ENCODE measurements around the gene HSPB1. TPM values are rescaled to one million over a fixed set of nuclear protein-coding genes. Genes with fewer than 3 reads are reported as not detected.

HSPB1 gene
- total RNA-seq, 4 donors from 2014 or later, result 880 to 2,548 (median 1,000) TPM

GRCh38 chr7:76281006-76281705 lies 21.3 kb upstream of the HSPB1 start:
- 16 to 62% methylated on average over 2 to 7 of the region's 63 CpGs for WGBS, 2 donors (ENCODE audit: low coverage in 1 of 2)
- TF ChIP-seq POLR2A (IDR thresholded peaks at IDR 0.05) (no peak), EP300 (IDR thresholded peaks at IDR 0.05) (no peak), CTCF (IDR thresholded peaks at IDR 0.05) (no peak), POLR2AphosphoS5 (IDR thresholded peaks at IDR 0.05) (no peak)
- peak overlapping the region in 1 of 2 donors; percentile 60 for H3K4me3 ChIP-seq
- no peak overlapping the region for H3K27ac ChIP-seq
- ATAC-seq, result peak; percentile 37
- no peaks in the 10 kb centered on the region for H3K9me3 ChIP-seq
- no peaks in the 10 kb centered on the region for H3K36me3 ChIP-seq
- peaks cover 0 to 27% (median 0%) of the 10 kb centered on the region in 3 donors for H3K4me1 ChIP-seq
- H3K27me3 ChIP-seq, result peaks cover 64% of the 10 kb centered on the region

GRCh38 chr7:76281706-76282343 lies 20.6 kb upstream of the HSPB1 start:
- peaks cover 0 to 27% (median 0%) of the 10 kb centered on the region in 3 donors for H3K4me1 ChIP-seq
- TF ChIP-seq POLR2AphosphoS5 (IDR thresholded peaks at IDR 0.05) (no peak), POLR2A (IDR thresholded peaks at IDR 0.05) (no peak), CTCF (IDR thresholded peaks at IDR 0.05) (no peak), EP300 (IDR thresholded peaks at IDR 0.05) (no peak)
- 0 to 5% methylated on average over 1 to 7 of the region's 36 CpGs for WGBS, 2 donors (ENCODE audit: low coverage in 1 of 2)
- H3K27ac ChIP-seq, result peak overlapping the region in 1 of 4 donors; percentile 48
- H3K36me3 ChIP-seq, result no peaks in the 10 kb centered on the region
- ATAC-seq, result peak; percentile 30
- peak overlapping the region; percentile 25 to 60 for H3K4me3 ChIP-seq
- no peaks in the 10 kb centered on the region for H3K9me3 ChIP-seq
- peaks cover 57% of the 10 kb centered on the region for H3K27me3 ChIP-seq

GRCh38 chr7:76282344-76283253 lies 19.9 kb upstream of the HSPB1 start:
- peaks cover 52% of the 10 kb centered on the region for H3K27me3 ChIP-seq
- peak overlapping the region in 2 of 4 donors; percentile 14 to 48 for H3K27ac ChIP-seq
- no peaks in the 10 kb centered on the region for H3K36me3 ChIP-seq
- WGBS, 2 donors (ENCODE audit: low coverage in 1 of 2), result 40% methylated on average over 1 of the region's 98 CpGs; no CpG with 5 or more reads in 1 of the 2 donors
- H3K9me3 ChIP-seq, result no peaks in the 10 kb centered on the region
- no peak for TF ChIP-seq POLR2A (IDR thresholded peaks at IDR 0.05)
- TF ChIP-seq POLR2AphosphoS5 (IDR thresholded peaks at IDR 0.05), result no peak
- TF ChIP-seq CTCF (IDR thresholded peaks at IDR 0.05), result no peak
- TF ChIP-seq EP300 (IDR thresholded peaks at IDR 0.05), result no peak
- H3K4me3 ChIP-seq, result peak overlapping the region; percentile 25 to 60
- peak; percentile 67 for ATAC-seq
- H3K4me1 ChIP-seq, result peaks cover 0 to 27% (median 0%) of the 10 kb centered on the region in 3 donors

GRCh38 chr7:76283254-76284159 lies 19.0 kb upstream of the HSPB1 start:
- Histone ChIP-seq H3K36me3 (no peaks in the 10 kb centered on the region), H3K27me3 (peaks cover 43% of the 10 kb centered on the region), H3K4me1 (peaks cover 0 to 27% (median 0%) of the 10 kb centered on the region in 3 donors), H3K9me3 (no peaks in the 10 kb centered on the region), H3K4me3 (peak overlapping the region in 1 of 2 donors; percentile 60), H3K27ac (no peak overlapping the region)
- no peak for TF ChIP-seq POLR2AphosphoS5 (IDR thresholded peaks at IDR 0.05)
- TF ChIP-seq EP300 (IDR thresholded peaks at IDR 0.05), result no peak
- no peak for TF ChIP-seq CTCF (IDR thresholded peaks at IDR 0.05)
- no peak for TF ChIP-seq POLR2A (IDR thresholded peaks at IDR 0.05)
- 94% methylated on average over 4 of the region's 17 CpGs; no CpG with 5 or more reads in 1 of the 2 donors for WGBS, 2 donors (ENCODE audit: low coverage in 1 of 2)
- no peak for ATAC-seq
